K562 (cell line): ENCODE data around the gene CCDC88C. TPM values are rescaled to one million over a fixed set of nuclear protein-coding genes. Genes with fewer than 3 reads are reported as not detected.
A peak's percentile ranks its signal among the peaks of the same experiment; 100 is the strongest.
"Not testable (repeated sequence)": the region's sequence is repeated elsewhere in the genome, so short reads cannot be mapped to it uniquely, and the experiment has no call there.

ENCODE experiments used
- ATAC-seq: fragments of 200-7000 bp; cut with Tn5 transposase; 3 replicates; pipeline ENCODE4 v1.9.1; 2020; ENCODE audit warnings: moderate library complexity
- BruUV-seq: library from RNA; stranded (reverse); fragments of 400-500 nt; replicated peaks from 2 replicates; lab custom pipeline; 2021; lab: Mats Ljungman, UMichigan
- CTCF ChIA-PET: fragments of 300-600 bp; formaldehyde crosslinking; extraction: SDS; loops from one replicate; lab custom pipeline; 2021; ENCODE audit warnings: low intra/inter-chr PET ratio; lab: Yijun Ruan, JAX
- POLR2A ChIA-PET: fragments of 300-600, 350-650 bp; sonication (Branson Sonifier 250); formaldehyde crosslinking; extraction: SDS; loops from one replicate; lab custom pipeline; 2021; ENCODE audit warnings: antibody characterized with exemption, inconsistent platforms; lab: Yijun Ruan, JAX
- DNase-seq, 4 experiments: peaks; one replicate each; pipeline versions ENCODE4 v3.0.0 to v3.0.0-alpha.2; 2011 to 2018; ENCODE audit warnings: low spot score in 3 of 4, mixed read lengths in 3 of 4; ENCODE audit errors: extremely low read depth in 1 of 4
- FAIRE-seq: peaks from 2 replicates; lab custom pipeline; 2011; peaks lifted over from hg19 to GRCh38; lab: Jason Lieb, UNC
- H2AFZ ChIP-seq: 2 replicates; pipeline ENCODE4 v1.6.0; 2011; ENCODE audit warnings: low read depth, low read length, control low read depth, inconsistent platforms
- H3K27ac ChIP-seq: fragments of 200-600 bp; 3 replicates; pipeline ENCODE4 v1.8.0; 2011; ENCODE audit warnings: low read depth, mild to moderate bottlenecking, control low read depth, inconsistent platforms, low read length, moderate library complexity, mixed read lengths; ENCODE audit errors: extremely low read depth
- H3K27me3 ChIP-seq, 2 experiments: fragments of 300-600 bp in 1 of 2; 2 replicates in 1 of 2; 3 replicates in 1 of 2; pipeline versions ENCODE4 v1.6.0 to v1.8.0; 2011; ENCODE audit warnings: inconsistent platforms in 2 of 2, low read length in 2 of 2, mild to moderate bottlenecking in 1 of 2, mixed read lengths in 1 of 2, moderate library complexity in 1 of 2; ENCODE audit not compliant: control insufficient read depth in 2 of 2, insufficient read depth in 2 of 2
- H3K36me3 ChIP-seq: fragments of 300-600 bp; 3 replicates; pipeline ENCODE4 v1.8.0; 2011; ENCODE audit warnings: mild to moderate bottlenecking, low read length, inconsistent platforms; ENCODE audit not compliant: control insufficient read depth, insufficient read depth
- H3K4me1 ChIP-seq, 2 experiments: fragments of 200-600 bp in 1 of 2; replicated peaks in 1 of 2; 2 replicates in 1 of 2; 3 replicates in 1 of 2; pipeline versions ENCODE4 v1.5.1 to v1.8.0; 2011; ENCODE audit warnings: inconsistent platforms in 2 of 2, low read length in 2 of 2, mild to moderate bottlenecking in 1 of 2, mixed read lengths in 1 of 2, moderate library complexity in 1 of 2; ENCODE audit not compliant: control insufficient read depth in 2 of 2, insufficient read depth in 2 of 2
- H3K4me2 ChIP-seq: 2 replicates; pipeline ENCODE4 v1.6.1; 2011; ENCODE audit warnings: low read length, control low read depth, inconsistent platforms, mixed read lengths; ENCODE audit not compliant: insufficient read depth
- H3K4me3 ChIP-seq: fragments of 200-600 bp; sonication (generic), shearing (Covaris generic); 2 replicates; pipeline ENCODE4 v1.5.1; 2016; ENCODE audit warnings: control low read depth, inconsistent platforms
- H3K79me2 ChIP-seq: fragments of 200-600 bp; 3 replicates; pipeline ENCODE4 v1.8.0; 2011; ENCODE audit warnings: low read length, inconsistent platforms; ENCODE audit not compliant: control insufficient read depth, insufficient read depth
- H3K9ac ChIP-seq, 2 experiments: 2 replicates each; pipeline versions ENCODE4 v1.6.0 to v1.6.1; 2011; ENCODE audit warnings: low read depth in 2 of 2, low read length in 2 of 2, control low read depth in 1 of 2, inconsistent platforms in 1 of 2, mild to moderate bottlenecking in 1 of 2, mixed read lengths in 1 of 2; ENCODE audit not compliant: insufficient read depth in 1 of 2
- H3K9me1 ChIP-seq: one replicate; pipeline ENCODE4 v1.6.0; 2011; ENCODE audit warnings: inconsistent platforms, mild to moderate bottlenecking, low read length, moderate library complexity; ENCODE audit not compliant: control insufficient read depth, insufficient read depth
- H3K9me3 ChIP-seq: replicated peaks from 2 replicates; pipeline ENCODE4 v1.5.1; 2011; ENCODE audit warnings: low read depth, low read length, inconsistent platforms; ENCODE audit not compliant: control insufficient read depth, insufficient read depth
- H4K20me1 ChIP-seq: replicated peaks from 2 replicates; pipeline ENCODE4 v1.6.1; 2011; ENCODE audit warnings: low read length, inconsistent platforms, mixed read lengths; ENCODE audit not compliant: control insufficient read depth, insufficient read depth
- CBFA2T2 ChIP-seq: fragments of 450-650 bp; conservative IDR thresholded peaks from 2 replicates; pipeline ENCODE4 v1.6.1; 2017; ENCODE audit warnings: mild to moderate bottlenecking
- ETV1 ChIP-seq: fragments of 450-650 bp; conservative IDR thresholded peaks from 2 replicates; pipeline ENCODE4 v1.6.1; 2016; ENCODE audit warnings: missing genetic modification characterization, control low read depth, low read depth, missing compliant biosample characterization
- HOXB6 ChIP-seq: fragments of 250-450 bp; sonication (Bioruptor Pico); IDR thresholded peaks from 2 replicates; pipeline ENCODE4 v1.5.1; 2022; ENCODE audit warnings: mild to moderate bottlenecking, borderline replicate concordance
- KHSRP ChIP-seq: fragments of 450-650 bp; IDR thresholded peaks from 2 replicates; pipeline ENCODE4 v1.6.1; 2017
- KLF6 ChIP-seq: fragments of 250-450 bp; sonication (Bioruptor Pico); IDR thresholded peaks from 2 replicates; pipeline ENCODE4 v1.4.0; 2020; ENCODE audit warnings: mild to moderate bottlenecking, moderate library complexity, borderline replicate concordance
- LCOR ChIP-seq: sonication (generic); formaldehyde crosslinking; IDR thresholded peaks from 2 replicates; pipeline ENCODE4 v1.8.0; 2022; ENCODE audit warnings: mild to moderate bottlenecking, missing genetic modification reagents
- RBM25 ChIP-seq: fragments of 200-400 bp; formaldehyde crosslinking; IDR thresholded peaks from 2 replicates; pipeline ENCODE4 v1.6.1; 2018; ENCODE audit warnings: low read length, low read depth, moderate library complexity; ENCODE audit not compliant: severe bottlenecking
- SLC30A9 ChIP-seq: fragments of 250-450 bp; sonication (Bioruptor Pico); IDR thresholded peaks from 2 replicates; pipeline ENCODE4 v1.8.0; 2022; ENCODE audit warnings: mild to moderate bottlenecking, moderate library complexity
- ZBTB7A ChIP-seq: IDR thresholded peaks from 2 replicates; pipeline ENCODE4 v1.6.1; 2011; ENCODE audit warnings: low read depth, mild to moderate bottlenecking, low read length, moderate library complexity, borderline replicate concordance; ENCODE audit not compliant: control insufficient read depth
- ZNF263 ChIP-seq: sonication (generic); formaldehyde crosslinking; IDR thresholded peaks from 2 replicates; pipeline ENCODE4 v1.8.0; 2022; ENCODE audit warnings: mild to moderate bottlenecking, missing genetic modification reagents, borderline replicate concordance
- ZNF699 ChIP-seq: fragments of 250-450 bp; sonication (Bioruptor Pico); IDR thresholded peaks from 2 replicates; pipeline ENCODE4 v1.8.0; 2021; ENCODE audit warnings: mild to moderate bottlenecking, moderate library complexity; ENCODE audit not compliant: insufficient replicate concordance
- ZSCAN32 ChIP-seq: fragments of 450-650 bp; formaldehyde crosslinking; IDR thresholded peaks from 2 replicates; pipeline ENCODE4 v1.4.0; 2020; ENCODE audit warnings: mild to moderate bottlenecking, moderate library complexity
- WGBS: fragments of 100-300 bp; shearing (Covaris generic); methylation state at CpG from one replicate; pipeline ENCODE4 v1.1.6; 2016; ENCODE audit warnings: low coverage, mixed read lengths; ENCODE audit not compliant: insufficient coverage; ENCODE audit errors: missing lambda C conversion rate; 5-methylcytosine and 5-hydroxymethylcytosine counted together
- in situ Hi-C: fragments of 300-500 bp; cut with MboI; formaldehyde crosslinking; loops from 4 replicates; pipeline ENCODE4 v1.15.0; 2018; ENCODE audit warnings: inconsistent platforms, mixed read lengths
- intact Hi-C: fragments of 100-400 bp; cut with micrococcal nuclease; formaldehyde crosslinking; loops from 2 replicates; pipeline ENCODE4 v1.14.2; 2022
- polyA plus RNA-seq, 8 experiments: library from polyadenylated mRNA; depleted of rRNA in 4 of 8; stranded (reverse) in 5 of 8; unstranded in 3 of 8; fragments of >200 nt; fragmentation: Nextera tagmentation in 2 of 8; fragmentation: Illumina TruSeq in 1 of 8; extraction: Ambion mirVana in 2 of 8; extraction: Trizol in 1 of 8; gene quantifications; 2 replicates each; pipeline versions ENCODE4 v1.2.1 to v1.2.3, GENCODE V29; 2011 to 2014; ENCODE audit warnings: inconsistent platforms in 1 of 8, missing spikeins in 1 of 8
- total RNA-seq, 7 experiments: library from RNA; depleted of rRNA in 6 of 7; stranded (reverse); fragments of >200 nt in 6 of 7; fragmentation: Illumina TruSeq in 2 of 7; extraction: Trizol in 2 of 7; gene quantifications; 2 replicates each; pipeline versions ENCODE4 v1.2.1 to v1.2.3, GENCODE V29; 2011 to 2021; ENCODE audit warnings: low replicate concordance in 1 of 7
- TF ChIP-seq, protein P1 (sequence below): sonication (generic); formaldehyde crosslinking; IDR thresholded peaks from 2 replicates; pipeline ENCODE4 v1.8.1; 2023; ENCODE audit warnings: mild to moderate bottlenecking, missing genetic modification reagents
- TF ChIP-seq, protein P2 (sequence below): sonication (generic); formaldehyde crosslinking; IDR thresholded peaks from 2 replicates; pipeline ENCODE4 v1.9.0; 2022; ENCODE audit warnings: mild to moderate bottlenecking, missing genetic modification reagents

CCDC88C gene
- total and polyA plus RNA-seq, 9 of the 15 experiments (the other 6 are each of a cell fraction or from before 2014, with no cell fraction given) = 0.62 to 22.5 (median 10.7) TPM

DNA sequence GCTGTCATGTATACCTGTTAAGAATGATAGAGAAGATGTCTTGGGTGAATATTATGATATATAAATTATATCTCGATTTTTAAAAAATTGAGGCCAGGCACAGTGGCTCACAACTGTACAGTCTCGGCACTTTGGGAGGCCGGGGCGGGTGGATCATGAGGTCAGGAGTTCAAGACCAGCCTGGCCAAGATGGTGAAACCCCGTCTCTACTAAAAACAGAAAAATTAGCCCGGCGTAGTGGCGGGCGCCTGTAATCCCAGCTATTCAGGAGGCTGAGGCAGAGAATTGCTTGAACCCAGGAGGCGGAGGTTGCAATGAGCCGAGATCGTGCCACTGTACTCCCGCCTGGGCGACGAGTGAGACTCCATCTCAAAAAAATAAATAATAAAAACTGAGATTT is 151.3 kb downstream of the CCDC88C start:
- peak overlapping the region; percentile 84; the same call in 2 of the 3 replicates for H3K27ac ChIP-seq
- H3K4me1 ChIP-seq = peaks cover 41 to 47% of the 10 kb centered on the region in 2 experiments
- H3K79me2 ChIP-seq = peaks cover 31% of the 10 kb centered on the region
- BruUV-seq, H3K4me3 ChIP-seq, DNase-seq, H3K9me1 ChIP-seq, ATAC-seq, FAIRE-seq, H3K36me3 ChIP-seq, H3K27me3 ChIP-seq, POLR2A ChIA-PET, H4K20me1 ChIP-seq, H2AFZ ChIP-seq, in situ Hi-C loops, CTCF ChIA-PET, H3K9me3 ChIP-seq: not testable (repeated sequence)
- intact Hi-C loops = loop anchor here (5.0 kb wide), 1 partner anchor 64 kb away; no protein-coding TSS in a partner anchor
- 73% methylated on average over 14 of the region's 15 CpGs for WGBS
- TF ChIP-seq, protein P1, sequence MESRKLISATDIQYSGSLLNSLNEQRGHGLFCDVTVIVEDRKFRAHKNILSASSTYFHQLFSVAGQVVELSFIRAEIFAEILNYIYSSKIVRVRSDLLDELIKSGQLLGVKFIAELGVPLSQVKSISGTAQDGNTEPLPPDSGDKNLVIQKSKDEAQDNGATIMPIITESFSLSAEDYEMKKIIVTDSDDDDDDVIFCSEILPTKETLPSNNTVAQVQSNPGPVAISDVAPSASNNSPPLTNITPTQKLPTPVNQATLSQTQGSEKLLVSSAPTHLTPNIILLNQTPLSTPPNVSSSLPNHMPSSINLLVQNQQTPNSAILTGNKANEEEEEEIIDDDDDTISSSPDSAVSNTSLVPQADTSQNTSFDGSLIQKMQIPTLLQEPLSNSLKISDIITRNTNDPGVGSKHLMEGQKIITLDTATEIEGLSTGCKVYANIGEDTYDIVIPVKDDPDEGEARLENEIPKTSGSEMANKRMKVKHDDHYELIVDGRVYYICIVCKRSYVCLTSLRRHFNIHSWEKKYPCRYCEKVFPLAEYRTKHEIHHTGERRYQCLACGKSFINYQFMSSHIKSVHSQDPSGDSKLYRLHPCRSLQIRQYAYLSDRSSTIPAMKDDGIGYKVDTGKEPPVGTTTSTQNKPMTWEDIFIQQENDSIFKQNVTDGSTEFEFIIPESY (CRISPR knock-in tag) = 0 out of 2 replicates have a peak, but pooled peaks have one; percentile 33
- H3K9ac ChIP-seq = peak overlapping the region in 1 of 2 experiments; percentile 88; a peak in 2 of 4 replicates
- peak overlapping the region; percentile 87; the same call in 1 of the 2 replicates for H3K4me2 ChIP-seq

DNA sequence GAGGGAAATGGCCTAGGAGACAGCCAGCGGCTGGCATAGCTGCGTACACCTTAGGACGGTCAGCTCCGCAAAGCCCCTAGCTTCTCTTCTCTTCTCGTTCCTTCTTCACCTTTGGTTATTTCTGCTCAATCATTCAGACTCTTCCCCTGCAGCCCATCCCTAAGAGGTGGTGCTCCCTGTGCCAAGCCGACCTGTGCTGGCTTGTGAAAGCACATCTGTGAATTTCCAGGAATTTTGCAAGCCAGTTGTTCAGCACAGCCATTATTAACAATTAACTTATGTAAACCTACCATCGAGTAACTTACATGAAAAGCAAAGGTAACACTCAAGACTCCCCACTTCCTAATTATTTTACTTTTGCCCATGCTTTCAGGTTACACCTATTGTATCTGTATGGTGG is 152.2 kb downstream of the CCDC88C start:
- no peaks in the 10 kb centered on the region for H4K20me1 ChIP-seq
- no peaks in the 10 kb centered on the region for H3K9me1 ChIP-seq
- no peaks in the 10 kb centered on the region for H3K9me3 ChIP-seq
- in situ Hi-C loops = no loop called here
- peak; percentile 4; the same call in 2 of the 3 replicates for ATAC-seq
- POLR2A ChIA-PET = interaction anchor here (0.6 to 1.8 kb wide), 4 partner anchors 10 to 46 kb away, joined by 3 to 7 read pairs (median 4); no protein-coding TSS in a partner anchor
- peak overlapping the region; percentile 72 for H2AFZ ChIP-seq
- H3K4me1 ChIP-seq = peaks cover 41 to 47% of the 10 kb centered on the region in 2 experiments
- no peak for DNase-seq
- H3K4me3 ChIP-seq = peak overlapping the region; percentile 61
- BruUV-seq = no TSS peak
- no peaks in the 10 kb centered on the region for H3K27me3 ChIP-seq
- intact Hi-C loops = loop anchor here (5.0 kb wide), 1 partner anchor 63 kb away; no protein-coding TSS in a partner anchor
- H3K36me3 ChIP-seq = no peaks in the 10 kb centered on the region
- no peak for FAIRE-seq
- H3K9ac ChIP-seq = peak overlapping the region; percentile 88 to 93
- peaks cover 31% of the 10 kb centered on the region for H3K79me2 ChIP-seq
- CTCF ChIA-PET = no interaction called here
- peak overlapping the region; percentile 87 for H3K4me2 ChIP-seq
- H3K27ac ChIP-seq = peak overlapping the region; percentile 84
- WGBS = 28% methylated on average over 4 of the region's 7 CpGs
- TF ChIP-seq ZNF699 (CRISPR knock-in tag) = no peak
- TF ChIP-seq, protein P2, sequence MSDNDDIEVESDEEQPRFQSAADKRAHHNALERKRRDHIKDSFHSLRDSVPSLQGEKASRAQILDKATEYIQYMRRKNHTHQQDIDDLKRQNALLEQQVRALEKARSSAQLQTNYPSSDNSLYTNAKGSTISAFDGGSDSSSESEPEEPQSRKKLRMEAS (CRISPR knock-in tag) = no peak
- TF ChIP-seq HOXB6 (CRISPR knock-in tag) = no peak
- no peak for TF ChIP-seq ETV1 (tag)
- TF ChIP-seq ZNF263 (CRISPR knock-in tag) = peak; percentile 89
- no peak for TF ChIP-seq KHSRP
- TF ChIP-seq SLC30A9 (CRISPR knock-in tag) = no peak
- no peak for TF ChIP-seq CBFA2T2
- TF ChIP-seq ZSCAN32 (CRISPR knock-in tag) = no peak
- TF ChIP-seq KLF6 (CRISPR knock-in tag) = no peak
- TF ChIP-seq RBM25 = peak; percentile 2
- no peak for TF ChIP-seq ZBTB7A
- TF ChIP-seq LCOR = no peak
